K562 (cell line): ENCODE results near the gene LIMCH1.

ENCODE experiments used
- CEBPG ChIP-seq, 3 experiments: fragments of 200-800 bp in 1 of 3; sonication (Bioruptor generic) in 1 of 3; sonication (generic) in 1 of 3; formaldehyde crosslinking in 1 of 3; IDR thresholded peaks in 2 of 3; conservative IDR thresholded peaks in 1 of 3; 2 replicates each; pipeline versions ENCODE4 v1.6.1 to v1.8.0; 2016 to 2022; ENCODE audit warnings: missing compliant biosample characterization in 2 of 3, missing genetic modification characterization in 2 of 3, mild to moderate bottlenecking in 1 of 3, missing genetic modification reagents in 1 of 3
- HMBOX1 ChIP-seq: sonication (generic); IDR thresholded peaks from 2 replicates; pipeline ENCODE4 v1.6.1; 2016
- MLLT1 ChIP-seq, 2 experiments: fragments of 450-650 bp; IDR thresholded peaks; 2 replicates each; pipeline ENCODE4 v1.6.1; 2016
- POLR2A ChIP-seq: fragments of 450-650 bp; conservative IDR thresholded peaks from 2 replicates; pipeline ENCODE4 v1.6.1; 2016

- TF ChIP-seq CEBPG (CRISPR knock-in tag; IDR thresholded peaks at IDR 0.05) (no peak), CEBPG (tag; conservative IDR thresholded peaks at IDR 0.05 in 1 of 2, IDR thresholded peaks at IDR 0.05 in 1 of 2) (no peak), POLR2A (no peak), HMBOX1 (no peak), MLLT1 (IDR thresholded peaks at IDR 0.05) (no peak)
These were observed 118.9 kb downstream of the LIMCH1 start for GRCh38 chr4:41656572-41657520.
